Calu3 (cell line): ENCODE measurements around the gene KRT36. TPM values are rescaled to one million over a fixed set of nuclear protein-coding genes. Genes with fewer than 3 reads are reported as not detected.

Source experiments
- BruUV-seq: library from RNA; stranded (reverse); fragments of 400-500 nt; replicated peaks from 2 replicates; lab custom pipeline; 2021; lab: Mats Ljungman, UMichigan
- CTCF ChIA-PET: fragments of 300-600 bp; sonication (Branson Sonifier 250); formaldehyde crosslinking; loops from one replicate; lab custom pipeline; 2022; ENCODE audit warnings: antibody characterized with exemption; lab: Charles Lee
- DNase-seq: peaks from one replicate; pipeline ENCODE4 v3.0.0; 2022
- H3K27ac Mint-ChIP-seq: one replicate; pipeline ENCODE4 v1.8.0; 2022; ENCODE audit warnings: mixed read lengths; ENCODE audit not compliant: unreplicated experiment
- H3K27me3 Mint-ChIP-seq: one replicate; pipeline ENCODE4 v1.8.0; 2022; ENCODE audit warnings: mixed read lengths; ENCODE audit not compliant: unreplicated experiment
- H3K36me3 Mint-ChIP-seq: one replicate; pipeline ENCODE4 v1.8.0; 2022; ENCODE audit warnings: mild to moderate bottlenecking, moderate library complexity, mixed read lengths; ENCODE audit not compliant: insufficient read depth, unreplicated experiment
- H3K4me1 Mint-ChIP-seq: one replicate; pipeline ENCODE4 v1.8.0; 2022; ENCODE audit warnings: mild to moderate bottlenecking, low read depth, mixed read lengths; ENCODE audit not compliant: unreplicated experiment
- H3K4me3 Mint-ChIP-seq: one replicate; pipeline ENCODE4 v1.8.0; 2022; ENCODE audit warnings: mild to moderate bottlenecking, low read depth, moderate library complexity, mixed read lengths; ENCODE audit not compliant: unreplicated experiment
- H3K9me3 Mint-ChIP-seq: one replicate; pipeline ENCODE4 v1.8.0; 2022; ENCODE audit warnings: low read depth, mixed read lengths; ENCODE audit not compliant: unreplicated experiment
- CTCF ChIP-seq: fragments of 200-600 bp; IDR thresholded peaks from one replicate; pipeline ENCODE4 v1.8.0; 2022; ENCODE audit warnings: antibody characterized with exemption; ENCODE audit not compliant: unreplicated experiment
- intact Hi-C: fragments of 100-400 bp; cut with micrococcal nuclease; formaldehyde crosslinking; loops from one replicate; pipeline ENCODE4 v1.10.0; 2022; ENCODE audit not compliant: unreplicated experiment
- total RNA-seq: library from RNA; stranded (reverse); gene quantifications from 2 replicates; pipeline ENCODE4 v1.2.3, GENCODE V29; 2022

Gene KRT36
- total RNA-seq, 1 experiment from 2014 or later, result not detected

DNA sequence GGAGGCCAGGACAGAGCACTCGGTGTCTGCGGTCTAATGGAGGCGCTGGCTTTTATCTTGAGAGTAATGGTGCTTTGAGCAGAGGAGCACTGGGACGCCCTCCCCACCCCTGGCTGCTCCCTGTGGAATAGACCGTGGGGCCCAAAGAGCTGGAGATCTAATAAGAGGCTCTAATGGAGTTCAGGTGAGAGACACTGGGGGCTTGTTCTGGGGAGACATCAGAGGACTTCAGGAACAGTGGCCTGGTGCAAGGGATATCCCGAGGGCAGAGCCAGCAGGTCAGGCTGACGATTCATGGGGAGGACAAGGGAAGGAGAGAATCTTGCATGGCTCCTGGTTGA is 47.9 kb upstream of the KRT36 start:
- CTCF ChIA-PET, result interaction anchor here (3.8 kb wide), 1 partner anchor 11 kb away, joined by 39 read pairs; no protein-coding TSS in a partner anchor
- DNase-seq, result no peak
- H3K9me3 Mint-ChIP-seq, result no peaks in the 10 kb centered on the region
- no peak overlapping the region for H3K4me3 Mint-ChIP-seq
- TF ChIP-seq CTCF, result no peak
- no TSS peak for BruUV-seq
- H3K27me3 Mint-ChIP-seq, result no peaks in the 10 kb centered on the region
- H3K27ac Mint-ChIP-seq, result peak overlapping the region; percentile 6
- no peaks in the 10 kb centered on the region for H3K36me3 Mint-ChIP-seq
- intact Hi-C loops, result no loop called here
- peaks cover 88% of the 10 kb centered on the region for H3K4me1 Mint-ChIP-seq

DNA sequence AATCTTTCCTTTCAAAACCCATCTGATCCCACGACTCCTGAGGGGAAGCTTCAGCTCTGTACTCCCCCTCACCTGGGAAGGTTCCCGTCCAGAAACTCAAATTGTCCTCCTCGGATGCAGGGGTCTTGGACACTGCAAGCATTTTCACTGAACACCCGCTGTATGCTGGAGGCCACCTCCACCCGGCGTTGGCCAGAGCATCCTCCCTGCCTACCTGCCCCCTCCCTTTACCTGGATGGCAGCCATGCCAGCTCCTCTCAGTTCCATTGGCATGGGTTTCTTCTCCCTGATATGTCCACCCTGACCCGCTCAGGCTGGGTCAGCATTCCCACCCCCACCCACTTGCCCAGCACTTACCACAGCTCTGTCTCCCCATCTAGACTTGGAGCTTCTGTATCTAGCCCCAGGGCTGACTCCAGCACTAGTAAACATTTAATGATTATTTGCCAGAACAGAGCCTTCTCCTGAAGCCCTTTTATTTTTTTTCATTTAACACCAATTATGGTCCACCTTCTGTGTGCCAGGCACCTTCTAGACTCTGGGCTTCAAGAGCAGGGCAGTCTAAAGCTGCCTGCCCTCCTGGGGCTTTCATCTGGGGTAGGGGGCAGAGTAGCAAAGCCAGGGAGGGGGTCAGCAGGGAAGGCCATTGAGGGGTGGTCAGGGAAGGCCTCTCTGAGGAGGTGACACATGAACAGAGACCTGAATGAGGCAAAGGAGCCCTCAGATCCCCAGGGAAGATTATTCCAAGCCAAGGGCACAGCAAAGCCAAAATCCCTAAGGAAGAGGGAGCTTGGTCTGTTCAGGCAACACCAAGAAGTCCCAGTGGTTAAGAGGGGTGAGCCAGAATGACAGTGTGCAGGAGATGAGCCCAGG is 47.3 kb upstream of the KRT36 start:
- Mint-ChIP-seq H3K36me3 (no peaks in the 10 kb centered on the region), H3K27me3 (no peaks in the 10 kb centered on the region), H3K4me1 (peaks cover 88% of the 10 kb centered on the region), H3K4me3 (no peak overlapping the region), H3K27ac (peak overlapping the region; percentile 6), H3K9me3 (no peaks in the 10 kb centered on the region)
- DNase-seq, result no peak
- CTCF ChIA-PET, result interaction anchor here (0.9 to 3.8 kb wide), 5 partner anchors 9 to 129 kb away, joined by 3 to 39 read pairs (median 4); partner anchors contain the start of gene KRT19
- intact Hi-C loops, result no loop called here
- BruUV-seq, result no TSS peak
- TF ChIP-seq CTCF, result no peak

DNA sequence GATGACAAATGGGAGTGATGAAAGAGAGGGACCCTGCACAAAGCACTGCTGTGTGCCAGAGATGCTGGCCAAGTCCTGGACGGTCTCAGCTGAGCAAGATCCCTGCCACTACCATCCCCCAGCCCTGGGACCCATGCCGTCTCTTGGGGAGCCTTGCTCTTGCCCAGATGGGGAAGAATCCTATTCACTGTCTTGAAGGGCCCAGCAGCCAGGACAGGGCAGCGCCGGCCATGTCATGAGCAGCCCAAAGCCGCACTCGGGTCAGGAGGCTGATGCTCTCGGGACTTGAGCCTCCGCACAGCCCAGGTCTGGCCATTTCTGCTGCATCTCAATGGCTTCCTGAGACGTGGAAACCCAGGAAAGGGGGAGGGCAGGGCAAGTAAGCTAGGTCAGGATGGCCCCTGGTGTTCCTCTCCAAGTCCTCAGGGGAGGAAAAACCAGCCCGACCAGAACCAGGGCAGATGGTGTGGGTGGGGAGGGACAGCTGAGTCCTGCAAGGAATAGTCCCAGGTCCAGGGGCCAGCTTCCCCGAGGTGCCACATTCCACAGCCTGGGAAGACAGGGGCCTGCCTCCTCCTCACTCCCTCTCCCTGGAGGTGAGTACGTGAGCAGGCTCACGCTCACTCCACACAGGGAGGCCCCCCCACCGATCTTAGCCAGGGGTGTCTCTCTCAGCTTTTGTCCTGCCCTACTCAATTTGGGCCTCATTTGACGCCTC is 46.2 kb upstream of the KRT36 start:
- peaks cover 88% of the 10 kb centered on the region for H3K4me1 Mint-ChIP-seq
- H3K9me3 Mint-ChIP-seq, result no peaks in the 10 kb centered on the region
- intact Hi-C loops, result no loop called here
- no TSS peak for BruUV-seq
- no peak overlapping the region for H3K4me3 Mint-ChIP-seq
- peaks cover 2% of the 10 kb centered on the region for H3K36me3 Mint-ChIP-seq
- H3K27ac Mint-ChIP-seq, result peak overlapping the region; percentile 50
- CTCF ChIA-PET, result interaction anchor here (0.9 to 3.8 kb wide), 8 partner anchors 8 to 155 kb away, joined by 3 to 39 read pairs (median 4); partner anchors contain the start of gene KRT19
- peak; percentile 74 for DNase-seq
- no peaks in the 10 kb centered on the region for H3K27me3 Mint-ChIP-seq
- TF ChIP-seq CTCF, result no peak

DNA sequence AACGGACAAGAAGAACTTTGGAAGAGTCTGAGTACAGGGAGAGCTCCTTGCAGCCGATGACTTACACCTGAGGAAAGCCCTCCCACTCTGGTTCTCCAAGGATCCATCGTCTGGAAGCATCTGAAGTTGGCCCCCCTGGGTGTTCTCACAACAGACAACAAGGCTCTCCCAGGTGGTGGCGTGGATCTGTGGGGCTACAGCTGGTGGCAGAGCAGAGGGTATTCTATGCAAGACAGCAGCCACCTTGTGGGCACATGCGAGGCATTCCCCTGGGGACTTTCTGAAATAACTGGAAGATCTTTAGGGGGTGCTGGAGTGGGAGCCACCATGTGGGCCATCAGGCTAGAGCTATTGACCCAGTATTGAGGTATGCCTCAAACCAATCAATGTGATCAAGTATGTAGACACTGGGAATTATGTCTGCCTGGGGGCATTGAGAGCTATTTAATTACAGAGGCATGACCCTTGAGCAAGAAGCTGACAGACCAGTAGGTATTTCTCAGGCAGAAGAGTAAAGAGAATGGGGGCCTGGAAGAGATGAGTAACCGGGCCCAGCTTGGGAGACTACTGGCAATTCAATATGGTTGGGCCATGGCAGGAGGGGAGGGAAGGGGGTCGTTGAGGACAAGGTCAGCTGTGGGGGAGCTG is 45.3 kb upstream of the KRT36 start:
- Mint-ChIP-seq H3K4me1 (peaks cover 85% of the 10 kb centered on the region), H3K27ac (peak overlapping the region; percentile 50), H3K27me3 (no peaks in the 10 kb centered on the region), H3K9me3 (no peaks in the 10 kb centered on the region), H3K4me3 (no peak overlapping the region), H3K36me3 (peaks cover 11% of the 10 kb centered on the region)
- TF ChIP-seq CTCF, result peak; percentile 20
- BruUV-seq, result no TSS peak
- CTCF ChIA-PET, result interaction anchor here (1.7 to 3.8 kb wide), 2 partner anchors 13 to 156 kb away, joined by 3 to 39 read pairs; no protein-coding TSS in a partner anchor
- intact Hi-C loops, result no loop called here
- no peak for DNase-seq
